ENCODE measurements around the gene TNFRSF9. TPM values are rescaled to one million over a fixed set of nuclear protein-coding genes. Genes with fewer than 3 reads are reported as not detected.
A peak's percentile ranks its signal among the peaks of the same experiment; 100 is the strongest.

TNFRSF9 gene
- total and polyA plus RNA-seq, 4 donors = under 0.01 to 0.09 (median 0.02) TPM; not detected in 1

- no peak overlapping the region for H3K27ac ChIP-seq (ENCODE audit: low read depth in 1 of 2, low read length in 2 of 2)
- no peak overlapping the region for H3K9ac ChIP-seq (ENCODE audit: low read depth in 1 of 2, low read length in 2 of 2)
- TF ChIP-seq YY1 (IDR thresholded peaks at IDR 0.05) (no peak), HNF4A (conservative IDR thresholded peaks at IDR 0.05) (no peak), NR2F2 (IDR thresholded peaks at IDR 0.05) (no peak), JUND (IDR thresholded peaks at IDR 0.05) (no peak), REST (IDR thresholded peaks at IDR 0.05) (no peak), FOXA1 (IDR thresholded peaks at IDR 0.05) (no peak), HNF4G (IDR thresholded peaks at IDR 0.05) (no peak), GABPA (IDR thresholded peaks at IDR 0.05 in 1 of 2, conservative IDR thresholded peaks at IDR 0.05 in 1 of 2) (no peak), SP1 (IDR thresholded peaks at IDR 0.05) (no peak), TAF1 (conservative IDR thresholded peaks at IDR 0.05) (no peak), RAD21 (IDR thresholded peaks at IDR 0.05) (no peak)
- TF ChIP-seq, protein P1, sequence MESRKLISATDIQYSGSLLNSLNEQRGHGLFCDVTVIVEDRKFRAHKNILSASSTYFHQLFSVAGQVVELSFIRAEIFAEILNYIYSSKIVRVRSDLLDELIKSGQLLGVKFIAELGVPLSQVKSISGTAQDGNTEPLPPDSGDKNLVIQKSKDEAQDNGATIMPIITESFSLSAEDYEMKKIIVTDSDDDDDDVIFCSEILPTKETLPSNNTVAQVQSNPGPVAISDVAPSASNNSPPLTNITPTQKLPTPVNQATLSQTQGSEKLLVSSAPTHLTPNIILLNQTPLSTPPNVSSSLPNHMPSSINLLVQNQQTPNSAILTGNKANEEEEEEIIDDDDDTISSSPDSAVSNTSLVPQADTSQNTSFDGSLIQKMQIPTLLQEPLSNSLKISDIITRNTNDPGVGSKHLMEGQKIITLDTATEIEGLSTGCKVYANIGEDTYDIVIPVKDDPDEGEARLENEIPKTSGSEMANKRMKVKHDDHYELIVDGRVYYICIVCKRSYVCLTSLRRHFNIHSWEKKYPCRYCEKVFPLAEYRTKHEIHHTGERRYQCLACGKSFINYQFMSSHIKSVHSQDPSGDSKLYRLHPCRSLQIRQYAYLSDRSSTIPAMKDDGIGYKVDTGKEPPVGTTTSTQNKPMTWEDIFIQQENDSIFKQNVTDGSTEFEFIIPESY (IDR thresholded peaks at IDR 0.05) = no peak
- TF ChIP-seq, protein P2, sequence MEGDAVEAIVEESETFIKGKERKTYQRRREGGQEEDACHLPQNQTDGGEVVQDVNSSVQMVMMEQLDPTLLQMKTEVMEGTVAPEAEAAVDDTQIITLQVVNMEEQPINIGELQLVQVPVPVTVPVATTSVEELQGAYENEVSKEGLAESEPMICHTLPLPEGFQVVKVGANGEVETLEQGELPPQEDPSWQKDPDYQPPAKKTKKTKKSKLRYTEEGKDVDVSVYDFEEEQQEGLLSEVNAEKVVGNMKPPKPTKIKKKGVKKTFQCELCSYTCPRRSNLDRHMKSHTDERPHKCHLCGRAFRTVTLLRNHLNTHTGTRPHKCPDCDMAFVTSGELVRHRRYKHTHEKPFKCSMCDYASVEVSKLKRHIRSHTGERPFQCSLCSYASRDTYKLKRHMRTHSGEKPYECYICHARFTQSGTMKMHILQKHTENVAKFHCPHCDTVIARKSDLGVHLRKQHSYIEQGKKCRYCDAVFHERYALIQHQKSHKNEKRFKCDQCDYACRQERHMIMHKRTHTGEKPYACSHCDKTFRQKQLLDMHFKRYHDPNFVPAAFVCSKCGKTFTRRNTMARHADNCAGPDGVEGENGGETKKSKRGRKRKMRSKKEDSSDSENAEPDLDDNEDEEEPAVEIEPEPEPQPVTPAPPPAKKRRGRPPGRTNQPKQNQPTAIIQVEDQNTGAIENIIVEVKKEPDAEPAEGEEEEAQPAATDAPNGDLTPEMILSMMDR (IDR thresholded peaks at IDR 0.05; ENCODE audit: low read depth, low read length, missing input control) = no peak
- no peak for DNase-seq (ENCODE audit: low spot score)
- H3K4me3 ChIP-seq (ENCODE audit: low read depth in 1 of 3, low read length in 3 of 3) = no peak overlapping the region
- H3K9me3 ChIP-seq (ENCODE audit: control insufficient read depth in 4 of 4, low read length in 3 of 4) = no peaks in the 10 kb centered on the region
- H3K27me3 ChIP-seq (ENCODE audit: control insufficient read depth in 4 of 4, insufficient read depth in 4 of 4, low read length in 3 of 4) = no peaks in the 10 kb centered on the region
- WGBS = 92% methylated on average over 10 of the region's 10 CpGs
- H3K4me1 ChIP-seq (ENCODE audit: control insufficient read depth in 4 of 4, insufficient read depth in 4 of 4, low read length in 3 of 4) = peaks cover 2 to 14% (median 9%) of the 10 kb centered on the region in 4 donors
- peaks cover 0 to 2% (median 0%) of the 10 kb centered on the region in 4 donors for H3K36me3 ChIP-seq (ENCODE audit: control insufficient read depth in 4 of 4, insufficient read depth in 3 of 4, low read depth in 1 of 4, low read length in 3 of 4)
Measured at GRCh38 chr1:7956218-7957032, 15.8 kb upstream of the TNFRSF9 start.

- no peak for DNase-seq (ENCODE audit: low spot score)
- TF ChIP-seq MAX (IDR thresholded peaks at IDR 0.05) = no peak
- TF ChIP-seq GABPA (IDR thresholded peaks at IDR 0.05 in 1 of 2, conservative IDR thresholded peaks at IDR 0.05 in 1 of 2) = no peak
- no peak for TF ChIP-seq EGR1 (IDR thresholded peaks at IDR 0.05; ENCODE audit: low read depth in 2 of 2)
- H3K9me3 ChIP-seq (ENCODE audit: control insufficient read depth in 4 of 4, low read length in 3 of 4) = no peaks in the 10 kb centered on the region
- peak overlapping the region; percentile 59 to 79 (median 71) for H3K4me3 ChIP-seq (ENCODE audit: low read depth in 1 of 3, low read length in 3 of 3)
- no peaks in the 10 kb centered on the region for H3K27me3 ChIP-seq (ENCODE audit: control insufficient read depth in 4 of 4, insufficient read depth in 4 of 4, low read length in 3 of 4)
- H3K4me1 ChIP-seq (ENCODE audit: control insufficient read depth in 4 of 4, insufficient read depth in 4 of 4, low read length in 3 of 4) = peaks cover 0 to 7% (median 4%) of the 10 kb centered on the region in 4 donors
- WGBS = 77% methylated on average over 7 of the region's 7 CpGs
- H3K36me3 ChIP-seq (ENCODE audit: control insufficient read depth in 4 of 4, insufficient read depth in 3 of 4, low read depth in 1 of 4, low read length in 3 of 4) = peaks cover 0 to 2% (median 0%) of the 10 kb centered on the region in 4 donors
- H3K27ac ChIP-seq (ENCODE audit: low read depth in 1 of 2, low read length in 2 of 2) = peak overlapping the region; percentile 75 to 85
- H3K9ac ChIP-seq (ENCODE audit: low read depth in 1 of 2, low read length in 2 of 2) = peak overlapping the region; percentile 29 to 72
Measured at GRCh38 chr1:7954683-7955082, 14.0 kb upstream of the TNFRSF9 start.
